ENCODE data around the gene CNOT4. TPM values are rescaled to one million over a fixed set of nuclear protein-coding genes. Genes with fewer than 3 reads are reported as not detected.

Gene CNOT4
- total and polyA plus RNA-seq, 2 of the 8 experiments (the other 6 are each of a cell fraction or from before 2014, with no cell fraction given): 10.9 to 25.8 TPM

GRCh38 chr7:135510592-135511183, 786 bp upstream of the CNOT4 start (continued):
- no peak for TF ChIP-seq SP1 (IDR thresholded peaks at IDR 0.05; ENCODE audit: low read depth, low read length)
